Neural progenitor cell (in vitro differentiated cells): Measurements from ENCODE around the gene ENAH.

Experiments used
- EZH2 ChIP-seq: fragments of 200-600 bp; sonication (generic); IDR thresholded peaks from 2 replicates; pipeline ENCODE4 v1.6.1; 2017; ENCODE audit warnings: antibody characterized with exemption, mild to moderate bottlenecking, moderate library complexity
- EZH2phosphoT487 ChIP-seq: fragments of 200-600 bp; sonication (generic); IDR thresholded peaks from 2 replicates; pipeline ENCODE4 v1.6.1; 2017; ENCODE audit warnings: antibody characterized with exemption
- TF ChIP-seq, protein P1 (sequence below): fragments of 200-600 bp; sonication (generic); IDR thresholded peaks from 2 replicates; pipeline ENCODE4 v1.5.1; 2017; ENCODE audit warnings: antibody characterized with exemption, mild to moderate bottlenecking

DNA sequence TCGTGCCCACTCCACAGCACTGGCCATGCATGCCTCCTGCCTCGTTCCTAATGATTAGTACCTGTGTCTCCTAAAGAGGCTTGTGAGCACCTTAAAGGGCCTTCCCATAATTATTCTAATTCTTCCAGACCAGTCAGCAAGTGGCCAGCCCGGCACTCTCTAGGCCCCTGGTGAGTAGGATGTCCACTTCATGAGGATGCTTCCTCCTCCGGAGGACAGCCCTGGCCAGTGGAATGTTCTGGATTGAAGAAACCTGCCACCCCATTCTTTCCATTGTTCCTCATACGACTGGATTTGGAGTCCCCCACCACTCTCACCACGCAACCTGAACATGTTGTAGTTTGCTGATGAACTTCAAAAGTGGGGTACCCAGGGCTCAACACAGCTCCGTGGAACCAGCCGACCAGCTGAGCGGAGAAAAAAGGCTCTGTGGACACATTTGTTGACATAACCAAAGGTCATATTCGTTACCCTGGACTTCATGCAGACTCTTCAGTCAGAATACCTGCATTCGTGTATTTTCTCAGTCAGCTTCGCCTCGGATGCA is 178.4 kb downstream of the ENAH start:
- TF ChIP-seq, protein P1, sequence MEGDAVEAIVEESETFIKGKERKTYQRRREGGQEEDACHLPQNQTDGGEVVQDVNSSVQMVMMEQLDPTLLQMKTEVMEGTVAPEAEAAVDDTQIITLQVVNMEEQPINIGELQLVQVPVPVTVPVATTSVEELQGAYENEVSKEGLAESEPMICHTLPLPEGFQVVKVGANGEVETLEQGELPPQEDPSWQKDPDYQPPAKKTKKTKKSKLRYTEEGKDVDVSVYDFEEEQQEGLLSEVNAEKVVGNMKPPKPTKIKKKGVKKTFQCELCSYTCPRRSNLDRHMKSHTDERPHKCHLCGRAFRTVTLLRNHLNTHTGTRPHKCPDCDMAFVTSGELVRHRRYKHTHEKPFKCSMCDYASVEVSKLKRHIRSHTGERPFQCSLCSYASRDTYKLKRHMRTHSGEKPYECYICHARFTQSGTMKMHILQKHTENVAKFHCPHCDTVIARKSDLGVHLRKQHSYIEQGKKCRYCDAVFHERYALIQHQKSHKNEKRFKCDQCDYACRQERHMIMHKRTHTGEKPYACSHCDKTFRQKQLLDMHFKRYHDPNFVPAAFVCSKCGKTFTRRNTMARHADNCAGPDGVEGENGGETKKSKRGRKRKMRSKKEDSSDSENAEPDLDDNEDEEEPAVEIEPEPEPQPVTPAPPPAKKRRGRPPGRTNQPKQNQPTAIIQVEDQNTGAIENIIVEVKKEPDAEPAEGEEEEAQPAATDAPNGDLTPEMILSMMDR, result no peak
- no peak for TF ChIP-seq EZH2
- no peak for TF ChIP-seq EZH2phosphoT487
